NCI-H2081 (cell line): ENCODE measurements around the gene OR10H2.
"Not testable (repeated sequence)": the region's sequence is repeated elsewhere in the genome, so short reads cannot be mapped to it uniquely, and the experiment has no call there.

Experiments
- DNase-seq, 2 experiments: peaks; one replicate each; lab custom pipeline; 2025; lab: John Stamatoyannopoulos, UW

OR10H2 gene

DNA sequence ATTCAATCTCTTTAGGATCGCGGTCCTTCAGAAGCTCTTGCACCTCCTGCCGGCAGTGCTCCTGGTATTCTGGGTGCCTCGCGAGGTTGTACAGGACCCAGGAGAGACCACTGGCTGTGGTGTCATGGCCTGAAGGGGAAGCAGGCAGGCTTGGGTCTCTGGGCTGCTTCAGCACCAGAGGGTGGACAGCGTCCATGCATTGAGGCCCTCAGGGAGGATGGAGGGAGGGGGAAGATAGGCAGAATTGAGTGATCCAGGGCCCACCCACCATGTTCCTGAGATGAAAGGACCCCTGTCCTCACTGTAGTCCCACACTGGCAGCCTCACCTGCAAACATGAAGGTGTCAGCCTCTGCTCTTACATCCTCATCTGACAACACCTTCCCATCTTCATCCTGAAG, 41.8 kb downstream of the OR10H2 start:
- no peak for DNase-seq

DNA sequence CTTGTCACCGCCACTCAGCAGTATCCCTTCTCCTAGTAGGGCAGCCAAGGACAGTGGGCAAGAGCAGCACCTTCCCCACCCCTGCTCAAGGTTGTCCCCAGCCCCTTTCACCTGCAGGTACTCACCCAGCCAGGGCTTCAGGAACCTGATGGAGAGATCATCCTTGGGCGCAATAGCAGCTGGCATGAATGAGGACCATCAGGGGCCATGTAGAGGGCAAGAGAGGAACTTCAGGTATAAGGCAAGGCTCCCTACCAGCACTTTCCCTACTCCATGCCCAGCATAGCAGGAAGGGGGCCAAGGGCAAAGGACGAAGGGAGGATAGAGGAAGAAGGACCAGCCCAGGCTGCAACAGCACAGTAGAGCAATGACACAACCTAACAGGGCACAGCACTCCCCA, 46.3 kb downstream of the OR10H2 start:
- not testable (repeated sequence) for DNase-seq

DNA sequence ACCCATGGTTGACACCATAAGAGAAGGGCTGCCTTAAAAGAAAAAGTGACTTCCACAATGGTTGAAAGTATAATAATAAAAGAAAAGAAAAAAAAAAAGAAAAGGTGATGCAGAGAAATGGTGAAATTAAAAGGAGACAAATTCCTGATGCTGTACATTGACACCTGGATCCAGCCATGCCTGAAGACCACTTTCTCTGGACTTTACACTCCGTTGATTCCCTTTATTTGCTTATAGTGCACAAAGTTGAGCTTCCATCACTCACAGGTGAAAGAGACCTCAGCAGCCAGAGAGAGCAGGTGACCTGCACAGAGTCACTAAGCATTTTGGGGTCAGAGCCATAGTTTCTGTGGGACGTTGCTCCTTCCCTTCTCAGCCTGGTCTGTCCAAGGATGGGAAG, 47.4 kb downstream of the OR10H2 start:
- DNase-seq, result no peak

DNA sequence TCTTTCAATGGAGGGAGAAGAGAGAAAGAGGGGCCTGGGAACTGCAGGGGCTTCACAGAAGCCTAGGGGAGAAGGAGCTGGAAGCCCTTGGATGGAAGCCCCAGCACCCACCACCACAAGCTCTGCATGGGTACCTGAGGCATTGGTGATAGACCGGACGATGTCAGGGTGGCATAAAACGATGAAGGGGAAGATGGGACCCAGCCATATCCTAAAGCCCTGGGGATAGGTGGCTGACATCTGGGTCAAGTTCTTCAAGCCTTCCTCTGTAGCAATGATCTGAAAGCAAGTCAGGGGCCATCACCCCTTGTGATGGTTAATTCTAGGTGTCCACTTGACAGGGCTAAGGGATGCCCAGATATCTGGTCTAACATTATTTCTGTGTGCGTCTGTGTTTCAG, 48.4 kb downstream of the OR10H2 start:
- no peak for DNase-seq

DNA sequence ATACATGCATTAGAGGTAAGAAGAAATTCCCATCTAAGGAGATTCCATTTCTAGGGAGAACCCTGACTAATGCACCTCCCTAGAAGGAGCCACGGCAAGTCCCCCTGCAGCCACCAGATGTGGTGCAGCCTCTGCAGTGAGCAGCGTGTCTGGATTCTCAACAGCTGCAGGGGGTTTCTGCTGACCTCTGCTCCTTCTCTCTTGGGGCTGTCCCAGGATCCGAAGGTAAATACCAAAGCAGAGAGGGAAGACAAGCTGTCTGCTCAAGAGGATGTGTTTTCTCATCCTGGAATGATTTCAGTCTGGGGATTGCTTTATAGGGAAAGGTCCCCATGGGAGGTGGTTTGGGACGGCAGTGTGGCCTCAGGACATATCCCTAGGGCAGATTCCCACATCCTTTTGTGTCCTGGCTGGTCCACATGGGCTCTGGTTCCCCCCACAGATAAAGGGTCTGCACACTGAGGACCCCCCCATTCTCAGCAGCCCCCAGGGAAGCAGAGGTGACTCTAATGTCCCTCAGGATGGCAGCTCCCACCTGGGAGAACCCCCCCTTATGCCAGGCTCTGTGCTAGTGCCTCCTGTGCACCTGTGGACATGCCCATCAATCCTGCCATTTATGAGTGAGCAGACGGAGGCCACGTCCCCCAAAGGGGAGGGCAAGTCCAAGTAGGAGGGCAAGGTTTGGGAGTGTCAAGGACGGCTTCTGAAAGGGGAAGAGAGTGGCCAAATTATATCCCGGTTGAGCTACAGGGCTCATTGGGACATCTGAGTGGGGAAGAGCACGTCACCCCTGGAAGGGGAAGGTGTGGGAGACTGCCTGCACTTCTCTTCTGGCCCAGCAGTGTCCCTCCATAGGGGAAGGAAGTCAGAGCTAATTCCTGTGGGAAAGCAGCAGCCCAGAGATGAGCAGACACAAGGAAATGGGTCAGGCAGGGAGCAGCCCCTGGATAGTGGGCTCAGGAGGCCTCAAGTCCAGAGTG, 49.5 kb downstream of the OR10H2 start:
- DNase-seq, result no peak
